NCI-H1092 (cell line): ENCODE results near the gene EXOC3.
"Not testable (repeated sequence)": the region's sequence is repeated elsewhere in the genome, so short reads cannot be mapped to it uniquely, and the experiment has no call there.

Source experiments
- DNase-seq: peaks from one replicate; lab custom pipeline; 2025; lab: John Stamatoyannopoulos, UW

EXOC3 gene

GRCh38 chr5:504326-505154 lies 61.6 kb downstream of the EXOC3 start:
- no peak for DNase-seq

- no peak for DNase-seq
Measured at GRCh38 chr5:505951-506525, 63.1 kb downstream of the EXOC3 start.

- not testable (repeated sequence) for DNase-seq
Measured at GRCh38 chr5:507986-508575, 65.1 kb downstream of the EXOC3 start.

GRCh38 chr5:509611-510185 lies 66.7 kb downstream of the EXOC3 start:
- DNase-seq: no peak

- DNase-seq: no peak
Measured at GRCh38 chr5:510521-510920, 67.5 kb downstream of the EXOC3 start.

GRCh38 chr5:511476-511875 lies 68.5 kb downstream of the EXOC3 start:
- DNase-seq: no peak

- DNase-seq: no peak
Measured at GRCh38 chr5:513216-514100, 70.5 kb downstream of the EXOC3 start.

- no peak for DNase-seq
Measured at GRCh38 chr5:514101-514485, 71.1 kb downstream of the EXOC3 start.

- DNase-seq: no peak
Measured at GRCh38 chr5:514673-515072, 71.7 kb downstream of the EXOC3 start.

- DNase-seq: no peak
Measured at GRCh38 chr5:515273-515836, 72.4 kb downstream of the EXOC3 start.

- DNase-seq: no peak
Measured at GRCh38 chr5:516338-516925, 73.5 kb downstream of the EXOC3 start.
